Lung microvascular endothelial cell (primary cell): ENCODE data around the gene IDH2. TPM values are rescaled to one million over a fixed set of nuclear protein-coding genes. Genes with fewer than 3 reads are reported as not detected.

Source experiments
- DNase-seq, 2 donors: peaks; one replicate each; pipeline versions ENCODE4 v3.0.0 to v3.0.0-alpha.2; 2010; ENCODE audit warnings: low read depth in 2 of 2
- total RNA-seq: library from RNA; depleted of rRNA; stranded (reverse); fragments of >200 nt; gene quantifications from 2 replicates; pipeline ENCODE4 v1.2.1, GENCODE V29; 2014

Gene IDH2
- total RNA-seq, 1 donor from 2014 or later = 48.4 TPM

DNA sequence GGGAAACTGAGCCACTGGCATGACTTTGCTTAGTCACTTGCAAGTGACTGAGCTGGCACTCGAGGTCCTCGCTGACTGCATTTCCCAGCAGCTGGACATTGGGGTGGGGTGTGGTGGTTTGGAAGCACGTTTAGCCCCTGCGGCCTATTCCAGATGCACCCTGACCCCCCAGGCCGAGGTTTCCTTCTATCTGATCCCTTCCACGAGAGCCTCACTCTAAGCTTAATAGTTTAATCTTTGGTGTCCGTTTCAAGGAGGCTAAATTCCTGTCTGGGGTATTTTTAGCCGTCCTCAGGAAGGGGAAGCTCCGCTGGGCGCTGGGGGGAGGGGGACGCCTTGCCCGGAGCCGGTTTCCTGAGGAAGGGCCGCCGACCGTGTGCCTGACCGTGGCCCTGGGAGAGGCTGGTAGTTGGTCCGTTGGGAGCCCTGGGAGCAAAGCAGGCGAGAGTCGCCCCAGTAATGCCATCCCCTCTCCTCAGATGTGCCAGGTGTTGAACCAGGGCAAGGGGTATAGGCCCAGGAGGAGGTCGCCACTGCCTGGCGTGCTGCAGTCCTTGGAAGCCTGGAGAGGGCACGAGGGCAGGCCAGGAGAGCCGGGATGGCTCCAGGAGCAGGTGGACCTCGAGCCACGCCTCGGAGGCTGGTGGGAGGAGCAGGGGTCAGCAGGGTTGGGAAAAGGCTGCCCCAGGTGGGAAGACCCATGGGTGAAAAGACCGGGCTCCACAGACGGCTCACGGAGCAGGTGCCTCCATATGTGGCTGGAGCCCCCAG is 37.2 kb downstream of the IDH2 start:
- DNase-seq = peak; percentile 38 to 67

DNA sequence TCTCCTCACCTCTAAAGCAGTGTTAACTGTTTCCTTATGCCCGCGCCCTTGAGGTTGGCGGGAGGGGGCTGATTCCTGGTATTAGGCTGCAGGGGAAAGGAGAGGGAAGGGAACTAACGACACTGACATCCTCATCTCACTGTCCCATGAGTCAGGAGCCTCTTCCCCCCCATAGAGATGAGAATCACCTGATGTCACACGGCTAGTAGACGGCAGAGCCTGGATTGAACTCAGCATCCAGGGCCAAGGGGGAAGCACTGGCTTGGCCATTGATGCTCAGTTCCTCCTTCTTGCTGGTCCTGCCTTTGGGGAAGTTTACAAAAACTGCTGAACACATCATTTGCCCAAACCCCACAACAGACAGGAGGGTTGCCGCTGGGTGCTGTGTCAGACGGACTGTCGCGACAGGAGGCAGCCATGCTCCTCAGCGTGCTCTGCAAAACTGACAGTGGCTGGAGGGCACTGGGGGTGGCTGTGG is 38.5 kb downstream of the IDH2 start:
- DNase-seq = no peak

GRCh38 chr15:90062973-90063769 is 39.1 kb downstream of the IDH2 start:
- DNase-seq = no peak

DNA sequence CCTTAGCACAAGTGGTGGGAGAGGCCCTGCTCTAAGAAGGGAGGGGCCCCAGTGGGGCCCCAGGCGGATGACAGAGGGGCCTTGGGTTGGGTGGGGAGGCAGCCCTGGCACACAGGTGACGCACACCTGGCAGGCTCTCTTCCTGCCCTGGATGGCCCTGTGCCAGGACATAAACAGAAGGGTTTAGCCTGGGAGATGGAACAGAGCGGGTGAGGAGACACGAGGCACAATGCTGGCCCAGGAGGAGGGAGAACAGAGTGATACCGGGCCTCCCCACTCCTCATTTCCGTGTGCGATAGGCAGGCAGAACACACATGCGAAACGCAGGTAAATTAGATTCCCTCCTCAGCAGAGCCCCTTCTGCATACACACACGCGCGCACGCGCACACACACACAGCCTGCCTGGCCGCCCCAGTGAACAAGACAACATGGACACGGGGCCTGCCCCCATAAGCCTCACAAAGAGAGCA is 39.8 kb downstream of the IDH2 start:
- DNase-seq = no peak

- no peak for DNase-seq
Observed at GRCh38 chr15:90062023-90062442, 40.2 kb downstream of the IDH2 start.

DNA sequence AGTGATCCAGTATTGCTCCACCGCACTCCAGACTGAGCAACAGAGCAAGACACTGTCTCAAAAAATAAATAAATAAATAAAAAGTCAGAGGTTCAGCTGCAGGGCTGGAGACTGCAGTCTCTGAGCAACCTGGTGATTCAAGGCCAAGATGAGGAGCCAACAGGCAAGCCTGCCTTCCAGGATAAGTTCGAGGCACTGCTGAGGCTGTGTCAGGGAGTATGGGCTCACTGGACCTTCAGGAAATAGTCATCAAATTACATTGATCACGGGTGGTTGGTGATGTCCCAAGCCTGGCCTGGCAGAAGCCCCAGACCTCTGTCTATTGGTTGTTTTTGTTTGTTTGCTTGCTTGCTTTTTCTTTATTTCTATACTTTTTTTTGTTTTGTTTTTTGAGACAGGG is 41.5 kb downstream of the IDH2 start:
- no peak for DNase-seq

DNA sequence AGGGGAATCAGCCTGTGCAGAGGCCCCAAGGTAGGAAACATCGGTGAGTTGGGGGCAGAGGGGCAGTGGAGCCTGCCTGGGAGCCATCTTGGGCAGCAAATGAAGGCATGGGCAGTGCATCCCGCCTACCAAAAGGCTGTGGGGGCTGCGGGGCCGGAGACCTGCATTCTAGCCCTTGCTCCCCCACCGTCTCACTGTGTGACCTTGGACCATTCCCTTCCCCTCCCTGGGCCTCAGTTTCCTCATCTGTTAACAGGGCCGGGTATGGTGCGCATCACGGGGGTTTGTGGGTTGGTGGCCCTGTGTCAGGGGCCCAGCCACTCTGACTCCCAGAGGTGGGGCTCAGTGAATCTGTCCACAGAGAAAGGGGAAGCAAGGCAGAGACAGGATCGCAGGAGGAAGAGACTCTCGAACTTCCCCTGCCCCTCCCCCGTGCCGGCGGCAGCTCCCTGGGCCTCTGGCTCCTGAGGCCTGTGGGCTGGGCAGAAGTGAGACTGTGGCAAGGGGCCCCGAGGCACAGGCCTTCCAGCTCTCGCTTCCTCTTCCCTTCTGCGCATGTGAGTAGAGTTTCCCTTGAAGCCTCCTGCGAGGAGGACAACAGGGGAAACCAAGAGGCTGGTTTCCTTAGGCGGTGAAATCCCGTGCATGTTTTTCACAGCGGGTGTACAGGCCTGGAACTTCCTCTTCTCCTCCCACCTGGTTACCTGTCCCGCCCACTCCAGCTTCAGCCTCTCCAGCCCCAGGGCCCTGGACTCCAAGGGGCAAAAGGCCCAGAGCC is 42.9 kb downstream of the IDH2 start:
- peak in 1 of 2 donors; percentile 26 for DNase-seq

DNA sequence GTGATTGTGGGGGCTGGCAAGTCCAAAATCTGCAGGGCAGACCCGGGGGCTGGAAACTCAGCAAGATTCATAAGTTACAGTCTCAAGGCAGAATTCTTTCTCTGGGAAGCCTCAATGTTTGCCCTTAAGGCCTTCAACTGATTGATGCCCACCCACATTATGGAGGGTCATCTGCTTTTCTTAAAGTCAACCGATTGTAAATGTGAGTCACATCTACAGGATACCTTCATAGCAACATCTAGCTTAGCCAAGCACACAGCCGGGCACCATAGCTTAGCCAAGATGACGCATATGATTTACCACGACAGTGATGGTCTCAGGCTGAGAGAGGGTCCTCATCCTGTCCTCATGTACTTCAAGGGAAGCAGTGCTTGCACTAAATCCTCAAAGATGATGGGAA is 43.5 kb downstream of the IDH2 start:
- DNase-seq = no peak

- no peak for DNase-seq
Observed at GRCh38 chr15:90058308-90058707, 44.0 kb downstream of the IDH2 start.

- no peak for DNase-seq
Observed at GRCh38 chr15:90056529-90056928, 45.7 kb downstream of the IDH2 start.

DNA sequence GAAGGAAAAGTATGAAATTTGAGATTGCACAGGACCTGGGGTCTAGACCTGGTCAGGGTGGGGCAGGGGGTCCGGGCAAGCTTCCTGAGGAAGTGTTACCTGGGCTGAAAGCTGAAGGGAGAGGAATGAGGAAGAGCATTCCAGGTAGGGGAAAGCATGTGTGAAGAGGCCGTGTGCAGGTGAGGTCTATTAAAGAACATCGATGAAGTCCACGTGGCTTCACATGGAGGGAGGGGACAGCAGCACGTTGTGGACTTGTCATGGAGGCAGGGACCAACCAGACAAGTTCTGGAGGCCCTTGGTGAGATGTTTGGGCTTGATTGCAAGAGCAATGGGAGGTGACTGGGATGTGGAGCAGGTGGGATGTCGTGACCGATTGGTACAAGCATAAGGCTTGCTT is 47.1 kb downstream of the IDH2 start:
- DNase-seq = no peak

GRCh38 chr15:90054618-90055097 is 47.6 kb downstream of the IDH2 start:
- DNase-seq = no peak

GRCh38 chr15:90053685-90054466 is 48.4 kb downstream of the IDH2 start:
- DNase-seq = no peak

- no peak for DNase-seq
Observed at GRCh38 chr15:90051874-90052273, 50.4 kb downstream of the IDH2 start.

- DNase-seq = no peak
Observed at GRCh38 chr15:90049666-90050604, 52.3 kb downstream of the IDH2 start.

- no peak for DNase-seq
Observed at GRCh38 chr15:90049030-90049429, 53.2 kb downstream of the IDH2 start.

- no peak for DNase-seq
Observed at GRCh38 chr15:90047956-90048575, 54.2 kb downstream of the IDH2 start.

DNA sequence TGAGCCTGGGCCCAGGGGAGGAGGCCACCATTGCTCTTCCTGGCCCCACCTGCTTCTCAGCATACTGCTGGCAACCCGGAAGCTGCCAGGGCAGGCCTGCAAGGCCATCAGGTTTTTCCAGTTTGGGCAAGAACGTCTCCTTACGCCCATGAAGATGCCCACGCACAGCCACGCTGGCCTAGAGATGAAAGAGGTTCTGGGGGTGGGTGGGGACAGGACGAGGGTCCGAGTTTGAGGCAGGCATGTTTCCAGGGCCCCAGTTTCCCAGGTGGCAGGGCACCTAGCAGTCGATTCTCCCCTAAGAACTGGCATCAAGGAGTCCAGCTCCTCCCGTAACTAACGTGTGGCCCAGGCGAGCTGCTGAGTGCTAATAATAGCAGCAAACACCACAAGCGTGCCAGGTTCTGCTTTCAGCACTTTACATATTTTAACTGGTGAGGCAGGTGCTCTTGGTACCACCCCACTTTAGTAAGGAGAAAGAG is 55.3 kb downstream of the IDH2 start:
- no peak for DNase-seq

GRCh38 chr15:90046289-90046688 is 56.0 kb downstream of the IDH2 start:
- no peak for DNase-seq
